GM18508 (cell line): Measurements from ENCODE around the gene AKNA.
"Not testable (repeated sequence)": the region's sequence is repeated elsewhere in the genome, so short reads cannot be mapped to it uniquely, and the experiment has no call there.

ENCODE experiments used
- ATAC-seq: cut with Tn5 transposase; IDR thresholded peaks from one replicate; pipeline ENCODE4 v1.9.1; 2021; ENCODE audit warnings: moderate number of reproducible peaks; ENCODE audit not compliant: insufficient read depth, unreplicated experiment

AKNA gene

GRCh38 chr9:114344692-114345091 lies 43.1 kb downstream of the AKNA start:
- ATAC-seq: no peak

GRCh38 chr9:114344188-114344566 lies 43.6 kb downstream of the AKNA start:
- no peak for ATAC-seq

- ATAC-seq: no peak
Observed at GRCh38 chr9:114343471-114344187, 44.2 kb downstream of the AKNA start.

GRCh38 chr9:114342755-114343440 lies 44.9 kb downstream of the AKNA start:
- ATAC-seq: no peak

GRCh38 chr9:114341991-114342390 lies 45.8 kb downstream of the AKNA start:
- no peak for ATAC-seq

GRCh38 chr9:114341152-114341830 lies 46.5 kb downstream of the AKNA start:
- ATAC-seq: no peak

GRCh38 chr9:114339130-114339908 lies 48.5 kb downstream of the AKNA start:
- ATAC-seq: no peak

- no peak for ATAC-seq
Observed at GRCh38 chr9:114338187-114338586, 49.6 kb downstream of the AKNA start.

GRCh38 chr9:114336699-114337395 lies 50.9 kb downstream of the AKNA start:
- no peak for ATAC-seq

- ATAC-seq: no peak
Observed at GRCh38 chr9:114336157-114336556, 51.6 kb downstream of the AKNA start.

GRCh38 chr9:114335745-114336144 lies 52.0 kb downstream of the AKNA start:
- ATAC-seq: no peak

- ATAC-seq: no peak
Observed at GRCh38 chr9:114334490-114334889, 53.3 kb downstream of the AKNA start.

GRCh38 chr9:114333718-114334117 lies 54.1 kb downstream of the AKNA start:
- not testable (repeated sequence) for ATAC-seq

GRCh38 chr9:114332474-114333040 lies 55.2 kb downstream of the AKNA start:
- ATAC-seq: not testable (repeated sequence)

- ATAC-seq: not testable (repeated sequence)
Observed at GRCh38 chr9:114331229-114332195, 56.3 kb downstream of the AKNA start.

GRCh38 chr9:114330636-114331035 lies 57.1 kb downstream of the AKNA start:
- no peak for ATAC-seq

- ATAC-seq: not testable (repeated sequence)
Observed at GRCh38 chr9:114329625-114330022, 58.2 kb downstream of the AKNA start, which contains the start of gene ORM2. Gene ORM2, plus strand, starts transcription at chr9:114329869. Its CDS starts 36 bp downstream, at chr9:114329905.

- ATAC-seq: not testable (repeated sequence)
Observed at GRCh38 chr9:114328937-114329624, 58.7 kb downstream of the AKNA start.
